Kidney epithelial cell (primary cell): ENCODE results near the gene GAS6. TPM values are rescaled to one million over a fixed set of nuclear protein-coding genes. Genes with fewer than 3 reads are reported as not detected.

Experiments
- DNase-seq: peaks from one replicate; pipeline ENCODE4 v3.0.0-alpha.2; 2010; ENCODE audit warnings: low read depth
- H3K27me3 ChIP-seq: 2 replicates; pipeline ENCODE4 v1.6.0; 2011; ENCODE audit warnings: low read length; ENCODE audit not compliant: control insufficient read depth, insufficient read depth
- H3K36me3 ChIP-seq: 2 replicates; pipeline ENCODE4 v1.5.1; 2011; ENCODE audit warnings: low read length; ENCODE audit not compliant: control insufficient read depth, insufficient read depth
- H3K4me3 ChIP-seq: 2 replicates; pipeline ENCODE4 v1.5.1; 2011; ENCODE audit warnings: low read depth, mild to moderate bottlenecking, control low read depth, low read length
- CTCF ChIP-seq: IDR thresholded peaks from 2 replicates; pipeline ENCODE4 v1.5.1; 2011; ENCODE audit warnings: mild to moderate bottlenecking, moderate library complexity, low read length, control low read depth, inconsistent platforms; ENCODE audit not compliant: insufficient read depth, poor library complexity, severe bottlenecking
- total RNA-seq: library from RNA; depleted of rRNA; stranded (reverse); fragments of >200 nt; gene quantifications from 2 replicates; pipeline ENCODE4 v1.2.3, GENCODE V29; 2015

Gene GAS6
- total RNA-seq, 1 donor from 2014 or later: 99.6 TPM

GRCh38 chr13:113776231-113777125 lies 87.4 kb downstream of the GAS6 start:
- Histone ChIP-seq H3K36me3 (no peaks in the 10 kb centered on the region), H3K27me3 (peaks cover 20% of the 10 kb centered on the region), H3K4me3 (no peak overlapping the region)
- no peak for DNase-seq
- TF ChIP-seq CTCF: no peak

- H3K4me3 ChIP-seq: no peak overlapping the region
- TF ChIP-seq CTCF: no peak
- H3K36me3 ChIP-seq: no peaks in the 10 kb centered on the region
- DNase-seq: no peak
- H3K27me3 ChIP-seq: peaks cover 20% of the 10 kb centered on the region
Observed at GRCh38 chr13:113775451-113776145, 88.3 kb downstream of the GAS6 start.

GRCh38 chr13:113774177-113775107 lies 89.4 kb downstream of the GAS6 start:
- Histone ChIP-seq H3K36me3 (no peaks in the 10 kb centered on the region), H3K27me3 (peaks cover 20% of the 10 kb centered on the region), H3K4me3 (no peak overlapping the region)
- no peak for TF ChIP-seq CTCF
- DNase-seq: no peak

DNA sequence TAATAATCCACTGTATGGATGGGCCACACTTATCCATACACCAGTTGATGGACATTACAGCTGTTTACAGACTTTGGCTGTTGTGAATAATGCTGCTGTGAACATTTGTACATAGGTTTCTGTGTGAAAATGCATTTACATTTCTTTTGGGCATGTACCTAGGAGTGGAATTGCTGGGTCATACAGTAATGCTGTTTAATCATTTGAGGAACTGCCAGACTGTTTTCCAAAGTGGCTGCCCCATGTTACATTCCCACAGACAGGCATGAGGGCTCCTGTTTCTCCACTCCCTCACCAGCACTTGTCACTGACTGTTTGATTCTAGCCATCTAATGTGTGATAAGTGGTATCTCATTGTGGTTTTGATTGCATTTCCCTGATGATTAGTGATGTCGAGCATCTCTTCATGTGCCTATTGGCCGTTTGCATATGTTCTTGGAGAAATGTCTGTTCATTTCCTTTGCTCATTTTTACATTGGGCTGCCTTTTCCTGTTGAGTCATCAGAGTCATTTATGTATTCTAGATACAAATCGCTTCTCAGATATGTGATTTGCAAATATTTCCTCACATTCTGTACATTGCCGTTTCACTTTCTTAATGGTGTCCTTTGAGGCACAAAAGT lies 92.1 kb downstream of the GAS6 start:
- no peak for TF ChIP-seq CTCF
- Histone ChIP-seq H3K36me3 (no peaks in the 10 kb centered on the region), H3K4me3 (no peak overlapping the region), H3K27me3 (peaks cover 8% of the 10 kb centered on the region)
- DNase-seq: no peak

- no peaks in the 10 kb centered on the region for H3K27me3 ChIP-seq
- no peak for TF ChIP-seq CTCF
- no peak for DNase-seq
- H3K4me3 ChIP-seq: no peak overlapping the region
- H3K36me3 ChIP-seq: no peaks in the 10 kb centered on the region
Observed at GRCh38 chr13:113770937-113771336, 92.9 kb downstream of the GAS6 start.
